Transverse colon (tissue), 4 donors: ENCODE data around the gene EAF2.

Experiments
- CTCF ChIP-seq, 5 experiments: fragments of 200-600 bp in 3 of 5; fragments of 450-650 bp in 2 of 5; sonication (generic) in 3 of 5; IDR thresholded peaks; 1 replicate in 2 of 5; 2 replicates in 3 of 5; pipeline ENCODE4 v1.5.1; 2016 to 2017; ENCODE audit warnings: antibody characterized with exemption in 5 of 5, inconsistent platforms in 3 of 5, mild to moderate bottlenecking in 2 of 5, moderate library complexity in 1 of 5
- POLR2A ChIP-seq: fragments of 450-650 bp; IDR thresholded peaks from one replicate; pipeline ENCODE4 v1.6.1; 2016; ENCODE audit warnings: antibody characterized with exemption, mild to moderate bottlenecking, moderate library complexity
- POLR2AphosphoS5 ChIP-seq, 3 donors: sonication (generic); formaldehyde crosslinking; IDR thresholded peaks; one replicate each; pipeline ENCODE4 v1.6.1; 2016; ENCODE audit warnings: antibody characterized with exemption in 3 of 3

- TF ChIP-seq CTCF (IDR thresholded peaks at IDR 0.05), result no peak
- TF ChIP-seq POLR2A, result no peak
- TF ChIP-seq POLR2AphosphoS5 (IDR thresholded peaks at IDR 0.05), result no peak
Observed at GRCh38 chr3:121914081-121914998, 79.3 kb downstream of the EAF2 start.
